Heart left ventricle (tissue), 16 donors: Measurements from ENCODE around the gene C10orf88. TPM values are rescaled to one million over a fixed set of nuclear protein-coding genes. Genes with fewer than 3 reads are reported as not detected.

Experiments used
- ATAC-seq, 4 donors: fragments of 200-7000 bp; cut with Tn5 transposase; one replicate each; pipeline ENCODE4 v1.9.1; 2020 to 2022; ENCODE audit warnings: moderate library complexity in 4 of 4, mild to moderate bottlenecking in 3 of 4, moderate number of reproducible peaks in 1 of 4
- DNase-seq, 5 donors: peaks; one replicate each; pipeline ENCODE4 v3.0.0-alpha.2; 2020
- H3K27ac ChIP-seq, 12 donors: fragments of 200-600 bp; sonication (generic) in 4 of 12; one replicate each; pipeline versions ENCODE4 v1.5.0 to v1.8.0; 2016 to 2022; ENCODE audit warnings: mild to moderate bottlenecking in 2 of 12
- H3K27me3 ChIP-seq, 9 donors: fragments of 200-600 bp; sonication (generic) in 2 of 9; one replicate each; pipeline versions ENCODE4 v1.5.1 to v1.8.0; 2016 to 2022; ENCODE audit warnings: mild to moderate bottlenecking in 3 of 9
- H3K36me3 ChIP-seq, 9 donors: fragments of 200-600 bp; sonication (generic) in 2 of 9; one replicate each; pipeline versions ENCODE4 v1.5.0 to v1.8.0; 2018 to 2022; ENCODE audit warnings: mild to moderate bottlenecking in 2 of 9
- H3K4me1 ChIP-seq, 12 donors: fragments of 200-600 bp; sonication (generic) in 4 of 12; one replicate each; pipeline versions ENCODE4 v1.5.0 to v1.8.0; 2016 to 2022; ENCODE audit warnings: mild to moderate bottlenecking in 3 of 12
- H3K4me3 ChIP-seq, 12 donors: fragments of 200-600 bp; sonication (generic) in 4 of 12; one replicate each; pipeline versions ENCODE4 v1.5.0 to v1.8.0; 2017 to 2022; ENCODE audit warnings: mild to moderate bottlenecking in 9 of 12, moderate library complexity in 4 of 12
- H3K9me3 ChIP-seq, 12 donors: fragments of 200-600 bp; sonication (generic) in 4 of 12; one replicate each; pipeline versions ENCODE4 v1.5.0 to v1.8.0; 2016 to 2022; ENCODE audit warnings: mild to moderate bottlenecking in 1 of 12
- CTCF ChIP-seq, 12 donors: fragments of 200-600 bp; sonication (generic) in 4 of 12; IDR thresholded peaks; one replicate each; pipeline versions ENCODE4 v1.5.0 to v1.8.0; 2018 to 2022; ENCODE audit warnings: antibody characterized with exemption in 12 of 12, mild to moderate bottlenecking in 5 of 12
- POLR2A ChIP-seq, 2 donors: fragments of 450-650 bp; IDR thresholded peaks; one replicate each; pipeline ENCODE4 v1.6.1; 2017; ENCODE audit warnings: antibody characterized with exemption in 2 of 2, mild to moderate bottlenecking in 2 of 2, moderate library complexity in 2 of 2
- intact Hi-C, 10 donors: fragments of 100-400 bp; cut with DNase I; formaldehyde crosslinking; loops; one replicate each; pipeline versions ENCODE4 v1.11.1 to v1.14.2; 2022
- polyA plus RNA-seq, 2 donors: library from polyadenylated mRNA; stranded (reverse); fragments of 200-250 nt; gene quantifications; one replicate each; pipeline ENCODE4 v1.2.3, GENCODE V29; 2013
- total RNA-seq, 9 donors: library from RNA; depleted of rRNA in 2 of 9; stranded (reverse); fragments of >200 nt in 2 of 9; fragmentation: NEBNext Ultra II Directional in 3 of 9; extraction: Animal tissue kit (Norgen Biotek cat#: 25700) in 3 of 9; gene quantifications; one replicate each; pipeline versions ENCODE4 v1.1.0 to v1.2.4, GENCODE V29; 2016 to 2023
- donor health status: ischemic (EF 13 %, LVEDD 7.1; RV severe dilation, severe dysfunction).
- donor health status: healthy with polysubstance abuse.
- donor health status: DM: no; HTN: yes; CAD: no.
- donor health status: DM: no; HTN: no; CAD: no.
- donor health status: ischemic (EF 25% LVEDD 6.9; RV normal size, moderate dysfunction).
- donor health status: ischemic (EF 25% LVEDD 5.7; RV mildly dilated, moderate dysfunction).
- donor health status: healthy.
- donor health status: DM: yes; HTN: yes; CAD: no.
- donor health status: ischemic (EF 35%, LVEDD 5.7; RV mildly dilated, moderate dysfunction).
- donor health status: nonischemic (EF 11% LVEDD 7.7; RV severe dilation, severe dysfunction).
- donor health status: DM: yes; HTN: yes; CAD: no.
- donor health status: PGD.
- donor health status: ischemic (EF 29% LVEDD 5.4; RV normal size, mild dysfunction).
- donor health status: nonischemic (EF 23%, LVEDD 6.1; RV moderate dilation, normal function).

The C10orf88 gene
- total and polyA plus RNA-seq, 11 donors, result 3.1 to 8.3 (median 5.7) TPM

- no peak for ATAC-seq
- TF ChIP-seq CTCF (IDR thresholded peaks at IDR 0.05) (no peak), POLR2A (IDR thresholded peaks at IDR 0.05) (no peak)
- H3K4me1 ChIP-seq, result peaks cover 0 to 15% (median 6%) of the 10 kb centered on the region in 12 donors
- H3K27ac ChIP-seq, result no peak overlapping the region
- H3K27me3 ChIP-seq, result peaks cover 0 to 8% (median 0%) of the 10 kb centered on the region in 9 donors
- no peaks in the 10 kb centered on the region for H3K9me3 ChIP-seq
- no peak for DNase-seq
- H3K36me3 ChIP-seq, result no peaks in the 10 kb centered on the region
- no peak overlapping the region for H3K4me3 ChIP-seq
- intact Hi-C loops, result no loop called here
These were observed 71.3 kb downstream of the C10orf88 start for GRCh38 chr10:122882766-122883165.

Other genes starting within 250 kb of the C10orf88 start
- gene CUZD1, start 108.4 kb downstream of the C10orf88 start, total RNA-seq, result under 1 TPM in 7 of 9 donors, not detected in 2; 0.15 to 0.84 (median 0.19) TPM
- gene CUZD1, start 108.4 kb downstream of the C10orf88 start, polyA plus RNA-seq, result under 1 TPM; 0.11 to 0.17 TPM
- gene FAM24B, start 74.6 kb downstream of the C10orf88 start, total RNA-seq, result 1 to 10 TPM in 3 of 9 donors, under 1 TPM in 2, not detected in 4; 0.74 to 2.9 (median 1.1) TPM
- gene FAM24B, start 74.6 kb downstream of the C10orf88 start, polyA plus RNA-seq, result under 1 TPM; 0.49 to 0.53 TPM
- not detected for gene FAM24A, start 43.6 kb downstream of the C10orf88 start, total RNA-seq
- not detected for gene FAM24A, start 43.6 kb downstream of the C10orf88 start, polyA plus RNA-seq
- 1 to 10 TPM in 8 of 9 donors, under 1 TPM in 1; 0.97 to 3.9 (median 2.0) TPM for gene PSTK, start 26.2 kb upstream of the C10orf88 start, total RNA-seq
- 1 to 10 TPM; 1.9 to 3.3 TPM for gene PSTK, start 26.2 kb upstream of the C10orf88 start, polyA plus RNA-seq
- 10 to 100 TPM in 4 of 9 donors, 1 to 10 TPM in 5; 5.0 to 16.5 (median 8.6) TPM for gene IKZF5, start 54.6 kb upstream of the C10orf88 start, total RNA-seq
- gene IKZF5, start 54.6 kb upstream of the C10orf88 start, polyA plus RNA-seq, result 1 to 10 TPM; 5.8 to 5.9 TPM
- gene ACADSB, start 54.8 kb upstream of the C10orf88 start, total RNA-seq, result 100 to 1,000 TPM in 1 of 9 donors, 10 to 100 TPM in 8; 30.3 to 102 (median 60.0) TPM
- 10 to 100 TPM in 1 of 2 donors, 1 to 10 TPM in 1; 9.6 to 11.5 TPM for gene ACADSB, start 54.8 kb upstream of the C10orf88 start, polyA plus RNA-seq
- gene HMX3, start 181.7 kb upstream of the C10orf88 start, total RNA-seq, result under 1 TPM in 1 of 9 donors, not detected in 8; 0.27 TPM
- not detected for gene HMX3, start 181.7 kb upstream of the C10orf88 start, polyA plus RNA-seq
- gene HMX2, start 193.9 kb upstream of the C10orf88 start, total RNA-seq, result not detected
- not detected for gene HMX2, start 193.9 kb upstream of the C10orf88 start, polyA plus RNA-seq
- gene BUB3, start 200.2 kb upstream of the C10orf88 start, total RNA-seq, result 10 to 100 TPM; 23.8 to 47.5 (median 38.7) TPM
- gene BUB3, start 200.2 kb upstream of the C10orf88 start, polyA plus RNA-seq, result 10 to 100 TPM; 15.1 to 62.4 TPM